ENCODE measurements around the gene CACNA2D2. TPM values are rescaled to one million over a fixed set of nuclear protein-coding genes. Genes with fewer than 3 reads are reported as not detected.

CACNA2D2 gene
- total RNA-seq, 1 experiment from 2014 or later = 0.04 TPM

DNA sequence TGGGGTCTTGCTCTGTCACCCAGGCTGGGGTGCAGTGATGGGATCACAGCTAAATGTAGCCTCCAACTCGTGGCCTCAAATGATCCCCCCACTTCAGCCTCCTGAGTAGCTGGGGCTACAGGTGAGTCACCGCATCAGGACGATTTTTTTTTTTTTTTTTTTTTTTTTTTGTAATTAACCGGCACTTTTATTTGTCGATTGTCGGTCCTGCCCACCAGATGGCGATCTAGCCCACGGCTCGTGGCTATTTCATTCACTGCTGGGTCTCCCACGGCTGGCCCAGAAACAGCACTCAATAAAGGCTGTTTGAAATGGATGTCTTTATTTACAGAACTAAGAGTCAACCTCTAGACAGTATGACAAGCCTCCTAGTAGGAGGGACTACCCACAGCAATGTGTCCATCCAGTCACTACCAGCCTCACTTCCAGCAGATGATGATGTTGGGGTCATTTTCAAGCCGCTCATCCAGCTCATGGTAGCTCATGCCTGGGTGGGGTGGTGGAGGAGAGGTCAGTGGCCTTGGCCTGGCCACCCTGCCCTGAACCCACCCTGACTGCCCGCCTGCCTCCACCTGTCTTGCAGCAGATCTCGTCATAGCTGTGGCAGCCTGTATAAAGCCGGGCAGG, 156.1 kb downstream of the CACNA2D2 start:
- DNase-seq (ENCODE audit: low spot score) = peak; percentile 61

DNA sequence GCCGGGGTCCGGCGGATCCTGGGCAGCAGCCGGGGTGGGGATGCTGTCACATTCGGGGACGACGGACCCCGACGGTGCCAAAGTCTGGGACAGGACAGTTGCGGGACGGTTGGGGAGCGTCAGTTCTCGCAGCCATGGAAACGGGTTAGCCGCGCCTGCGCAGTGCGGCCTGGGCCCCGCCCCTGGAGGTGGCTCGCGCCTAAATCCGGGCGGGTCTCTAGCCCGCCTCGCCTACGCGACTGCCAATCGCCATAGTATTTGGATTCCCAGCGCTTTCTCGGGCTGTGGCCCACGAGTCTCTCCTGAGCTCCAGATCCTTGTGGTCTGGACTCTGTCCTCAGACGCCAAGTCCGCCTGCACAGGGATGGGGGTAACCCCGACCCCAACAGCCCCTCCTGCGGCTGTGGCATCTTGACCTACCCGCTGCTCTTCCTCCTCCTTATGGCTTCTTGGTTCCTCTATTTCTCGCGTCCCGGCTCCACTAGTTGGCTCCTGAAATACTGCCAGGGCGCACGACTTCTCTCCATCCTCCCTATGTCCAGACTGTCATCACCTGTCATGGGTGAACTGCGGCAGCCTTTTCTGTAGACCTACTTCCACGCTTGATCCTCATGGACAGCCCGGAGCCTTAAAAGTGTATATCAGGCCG, 157.7 kb downstream of the CACNA2D2 start, which contains the start of gene ZMYND10:
Gene ZMYND10, minus strand, starts transcription at position 147 of the 649 bp plus-strand sequence. CDS start 153 bp downstream, outside the sequence.
- no peak for DNase-seq (ENCODE audit: low spot score)

DNA sequence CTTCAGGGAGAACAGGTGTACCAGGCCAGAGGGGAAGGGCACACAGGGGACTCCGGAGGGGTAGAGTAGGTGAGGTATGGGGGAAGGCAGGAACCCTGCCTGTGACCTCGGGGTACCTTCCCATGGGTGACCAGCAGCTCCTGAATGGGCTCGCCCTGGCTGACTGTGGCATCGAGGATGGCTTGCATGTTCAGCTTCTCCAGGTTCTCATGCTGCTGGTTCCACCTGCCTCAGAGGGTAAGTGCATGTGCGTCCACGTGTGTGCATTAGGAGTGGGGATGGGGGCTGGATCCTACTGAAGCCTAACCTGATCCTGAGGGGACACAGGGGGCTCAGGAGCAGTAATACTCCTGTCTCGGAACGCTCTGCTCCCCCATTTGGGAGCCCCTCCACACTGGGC, 158.4 kb downstream of the CACNA2D2 start:
- no peak for DNase-seq (ENCODE audit: low spot score)

DNA sequence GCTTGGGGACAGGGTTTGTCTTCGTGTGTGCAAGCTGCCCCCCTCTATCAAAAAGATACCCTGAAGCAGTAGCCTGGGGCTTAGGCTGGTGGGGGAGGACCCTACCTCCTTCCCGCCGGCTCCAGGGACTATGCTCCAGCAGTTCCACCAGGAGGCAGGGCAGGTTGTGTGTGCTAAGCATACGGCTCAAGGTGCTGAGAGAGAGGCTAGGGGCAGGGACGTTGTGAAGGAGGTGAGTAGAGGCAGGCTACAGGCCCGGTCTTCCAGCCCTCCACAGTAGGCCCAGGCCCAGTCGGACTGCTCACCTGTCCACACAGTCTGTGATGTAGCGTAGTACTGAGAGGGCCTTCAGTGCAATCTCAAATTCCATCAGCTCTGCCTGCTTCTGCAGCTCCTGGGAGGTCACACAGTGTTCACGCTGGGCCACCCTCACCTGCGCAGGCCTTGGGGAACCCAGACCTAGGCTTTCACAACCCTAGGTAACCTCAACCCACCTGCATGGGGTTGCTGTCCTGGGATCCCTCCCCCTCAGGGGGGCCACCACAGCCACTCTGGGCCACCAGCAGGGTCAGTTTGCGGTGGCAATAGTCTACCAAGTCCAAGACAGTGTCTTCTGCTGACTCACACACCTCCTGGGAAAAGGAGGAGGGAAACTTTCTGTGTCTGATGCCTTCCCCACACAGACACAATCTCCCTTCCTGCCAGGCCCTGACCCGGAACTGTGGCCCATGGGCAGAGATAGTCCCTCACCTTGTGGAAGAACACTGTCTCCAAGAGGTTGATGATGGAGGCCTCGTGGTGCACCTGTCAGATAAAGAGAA, 160.4 kb downstream of the CACNA2D2 start:
- DNase-seq (ENCODE audit: low spot score) = no peak

DNA sequence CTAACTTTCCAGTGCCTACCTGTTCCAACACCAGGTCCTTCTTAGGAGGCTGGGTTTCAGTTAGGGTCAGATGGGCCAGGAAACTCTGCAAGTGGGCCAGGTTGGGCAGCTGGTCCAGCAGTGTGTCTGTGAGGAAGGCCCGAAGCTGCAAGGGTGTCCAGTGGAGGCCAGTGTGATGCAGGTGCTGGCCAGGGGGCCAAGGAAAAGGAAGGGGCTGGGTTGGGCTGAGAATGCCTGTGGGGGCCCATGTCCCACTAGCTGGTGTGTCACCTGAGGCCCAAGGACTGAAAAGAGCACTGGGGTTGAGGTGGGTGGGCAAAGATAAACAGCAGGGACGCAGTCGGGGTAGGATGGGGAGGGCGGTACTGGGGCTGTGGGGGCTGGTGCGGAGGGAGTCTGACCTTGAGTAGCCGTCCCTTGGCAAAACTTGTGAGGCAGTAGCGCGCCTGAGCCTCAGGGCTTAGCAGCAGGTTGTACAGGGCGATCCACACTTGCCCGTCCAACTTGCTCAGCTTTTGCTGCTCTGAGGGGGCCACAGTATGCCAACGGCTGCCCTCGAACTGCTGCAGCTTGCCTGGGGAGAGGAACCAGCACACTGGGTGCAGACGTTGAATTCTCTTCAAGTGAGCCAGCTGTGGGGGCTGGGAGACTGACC, 161.3 kb downstream of the CACNA2D2 start:
- no peak for DNase-seq (ENCODE audit: low spot score)

DNA sequence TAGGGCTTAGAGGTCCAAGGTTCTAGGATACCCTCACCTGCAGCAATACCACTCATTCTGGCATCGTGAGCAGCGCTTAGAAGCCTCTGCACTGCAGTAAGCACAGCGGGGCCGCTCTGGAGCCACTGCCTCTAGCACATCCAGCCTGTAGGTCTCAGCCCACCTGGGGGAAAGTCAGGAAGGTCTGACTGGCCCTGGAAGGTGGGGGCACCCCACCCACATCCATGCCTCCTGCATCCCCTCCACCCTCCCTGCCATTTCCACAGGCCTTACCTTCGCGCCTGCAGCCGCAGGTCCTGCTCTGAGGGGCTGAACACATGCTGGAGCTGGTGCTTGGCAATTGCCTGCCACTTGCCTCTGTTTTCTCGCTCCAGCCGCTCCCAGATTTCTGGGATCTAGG, 161.9 kb downstream of the CACNA2D2 start:
- DNase-seq (ENCODE audit: low spot score) = no peak

DNA sequence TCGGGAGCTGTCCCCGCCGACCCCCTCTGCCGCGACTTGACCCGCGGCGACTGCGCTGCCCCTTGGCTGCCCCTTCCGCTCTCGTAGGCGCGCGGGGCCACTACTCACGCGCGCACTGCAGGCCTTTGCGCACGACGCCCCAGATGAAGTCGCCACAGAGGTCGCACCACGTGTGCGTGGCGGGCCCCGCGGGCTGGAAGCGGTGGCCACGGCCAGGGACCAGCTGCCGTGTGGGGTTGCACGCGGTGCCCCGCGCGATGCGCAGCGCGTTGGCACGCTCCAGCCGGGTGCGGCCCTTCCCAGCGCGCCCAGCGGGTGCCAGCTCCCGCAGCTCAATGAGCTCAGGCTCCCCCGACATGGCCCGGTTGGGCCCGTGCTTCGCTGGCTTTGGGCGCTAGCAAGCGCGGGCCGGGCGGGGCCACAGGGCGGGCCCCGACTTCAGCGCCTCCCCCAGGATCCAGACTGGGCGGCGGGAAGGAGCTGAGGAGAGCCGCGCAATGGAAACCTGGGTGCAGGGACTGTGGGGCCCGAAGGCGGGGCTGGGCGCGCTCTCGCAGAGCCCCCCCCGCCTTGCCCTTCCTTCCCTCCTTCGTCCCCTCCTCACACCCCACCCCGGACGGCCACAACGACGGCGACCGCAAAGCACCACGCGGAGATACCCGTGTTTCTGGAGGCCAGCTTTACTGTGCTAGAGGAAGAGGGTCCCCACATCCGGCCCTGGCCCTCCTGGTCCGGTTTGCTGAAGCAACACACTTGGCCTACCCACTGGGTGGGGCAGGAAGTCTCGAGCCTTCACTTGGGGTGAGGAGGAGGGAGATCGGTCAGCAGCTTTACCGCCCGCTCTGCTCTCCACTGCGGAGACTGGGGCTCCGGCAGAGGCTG, 162.7 kb downstream of the CACNA2D2 start, which contains the start of gene RASSF1:
Gene RASSF1, minus strand, starts transcription at position 389 of the 882 bp plus-strand sequence. Its CDS starts 31 bp downstream, at position 358.
- DNase-seq (ENCODE audit: low spot score) = no peak

DNA sequence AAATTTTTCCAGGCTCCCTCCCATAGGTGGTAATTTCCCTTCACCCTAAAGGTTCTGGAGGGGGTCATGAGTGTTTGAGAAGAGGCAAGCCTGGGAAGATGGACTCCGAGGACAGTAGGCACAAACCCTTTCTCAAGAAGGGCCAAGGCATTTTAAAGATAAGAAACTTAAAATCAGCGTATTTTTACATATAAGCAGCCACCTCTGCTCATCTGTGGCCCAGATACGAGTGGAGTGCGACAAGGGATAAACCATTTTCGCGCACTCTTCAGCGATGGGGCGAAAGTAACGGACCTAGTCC, 163.3 kb downstream of the CACNA2D2 start:
- no peak for DNase-seq (ENCODE audit: low spot score)

DNA sequence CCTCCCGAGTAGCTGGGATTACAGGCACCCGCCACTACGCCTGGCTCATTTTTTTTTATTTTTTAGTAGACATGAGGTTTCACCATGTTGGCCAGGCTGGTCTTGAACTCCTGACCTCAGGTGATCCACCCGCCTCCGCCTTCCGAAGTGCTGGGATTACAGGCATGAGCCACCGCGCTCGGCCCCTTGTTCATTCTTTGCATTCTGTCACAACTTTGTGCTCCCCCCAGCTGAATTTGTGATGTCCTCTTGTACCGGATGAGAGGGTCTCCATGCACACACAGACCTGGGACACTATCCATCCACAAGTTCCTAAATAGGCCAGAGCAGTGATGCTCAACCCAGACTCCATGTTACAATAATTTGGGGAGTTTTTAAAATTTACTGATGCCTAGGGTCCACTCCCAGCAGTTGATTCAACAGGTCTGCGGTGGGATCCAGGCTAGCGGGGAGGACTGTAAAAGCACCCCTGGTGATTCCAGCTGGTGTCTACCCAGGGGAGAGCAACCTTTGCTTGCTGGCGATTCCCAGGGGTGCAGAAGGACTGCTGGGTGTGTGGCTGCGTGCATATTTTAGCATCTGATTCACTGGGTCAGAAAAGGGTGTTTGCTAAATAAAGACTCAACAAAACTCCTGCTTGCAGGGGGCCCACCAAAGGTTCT, 163.8 kb downstream of the CACNA2D2 start:
- DNase-seq (ENCODE audit: low spot score) = no peak

DNA sequence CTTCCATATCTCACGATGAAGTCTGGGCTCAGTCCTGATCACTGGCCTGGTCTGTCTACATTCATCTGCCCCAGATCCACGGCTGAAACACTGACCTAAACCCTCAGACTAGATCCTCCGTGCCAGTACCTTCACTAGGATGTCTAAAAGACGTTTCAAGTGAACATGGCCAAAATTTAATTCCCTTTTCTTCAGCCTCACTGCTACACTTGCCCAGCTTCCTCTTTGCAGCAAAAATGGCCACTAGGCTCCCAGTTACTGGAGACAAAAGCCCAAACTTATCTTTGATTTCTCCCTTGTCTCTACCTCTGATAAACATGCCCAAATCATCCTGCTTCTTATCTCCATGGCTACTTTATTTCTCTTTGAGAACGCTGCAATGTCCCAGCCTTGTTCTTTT, 164.5 kb downstream of the CACNA2D2 start:
- no peak for DNase-seq (ENCODE audit: low spot score)

DNA sequence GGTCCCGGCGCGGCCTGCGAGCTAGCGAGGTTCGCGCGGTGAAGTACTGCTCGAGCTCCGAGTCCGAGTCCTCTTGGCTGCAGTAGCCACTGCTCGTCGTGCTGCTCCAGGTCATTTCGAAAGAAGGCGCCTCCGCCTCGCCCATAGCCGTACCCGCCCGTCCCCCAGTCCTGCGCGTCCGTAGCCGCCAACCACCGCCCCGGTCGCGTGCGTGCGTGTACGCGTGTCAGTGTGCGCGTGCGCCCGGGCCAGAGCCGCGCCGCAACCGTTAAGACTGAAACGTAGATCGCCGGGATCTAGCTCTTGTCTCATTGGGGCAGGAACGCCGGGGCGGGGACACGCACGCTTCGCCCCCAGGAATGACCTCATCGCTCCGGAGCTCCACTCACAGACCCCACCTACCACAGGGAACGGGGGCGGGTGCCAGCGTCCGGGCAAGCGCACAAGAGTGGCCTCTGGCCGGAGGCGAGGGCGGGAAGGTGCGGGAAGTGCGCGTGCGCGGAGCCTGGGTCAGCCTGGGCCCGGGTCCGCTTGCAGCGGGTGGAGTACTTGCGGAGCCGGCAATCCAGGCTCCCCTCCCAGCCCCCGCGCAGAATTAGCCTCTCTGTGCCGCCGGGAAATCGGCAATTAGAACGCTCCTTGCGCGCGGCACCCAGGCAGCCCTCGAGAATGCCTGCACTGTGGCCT, 166.1 kb downstream of the CACNA2D2 start:
- peak; percentile 97 for DNase-seq (ENCODE audit: low spot score)

DNA sequence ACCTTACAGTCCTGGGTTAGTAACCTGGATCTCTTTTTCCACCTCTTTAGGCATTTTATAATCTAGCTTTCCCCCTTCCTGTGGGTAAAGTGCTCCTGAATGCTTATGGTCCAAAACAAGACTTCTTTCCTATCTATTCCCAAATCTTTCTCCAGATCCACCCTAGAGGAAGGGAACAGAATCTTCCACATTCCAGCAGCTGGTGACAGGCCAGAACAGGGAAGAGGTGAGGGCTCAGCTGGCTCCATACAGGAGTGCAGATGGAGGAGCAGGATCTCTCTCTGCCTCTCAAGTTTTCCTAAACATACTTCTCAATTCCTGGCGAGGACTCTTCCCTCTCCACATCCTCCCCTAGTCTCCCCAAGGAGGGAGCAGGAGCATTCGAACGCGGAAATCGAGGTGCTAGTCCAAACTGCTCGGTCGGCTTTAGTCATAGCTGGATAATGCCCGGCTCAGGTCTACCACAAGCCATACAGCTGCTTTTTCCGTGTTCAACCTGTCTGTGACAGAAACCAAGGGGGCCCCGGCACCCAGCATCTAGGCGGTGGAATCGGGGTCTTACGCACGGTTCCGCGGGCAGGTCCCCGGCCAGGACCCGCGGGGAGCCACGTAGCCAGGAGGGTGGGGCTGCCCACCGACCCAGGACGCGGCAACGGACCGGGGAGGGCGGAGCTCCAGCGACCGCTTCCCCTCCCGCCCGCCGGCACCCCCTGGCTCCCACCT, 166.8 kb downstream of the CACNA2D2 start:
- no peak for DNase-seq (ENCODE audit: low spot score)

DNA sequence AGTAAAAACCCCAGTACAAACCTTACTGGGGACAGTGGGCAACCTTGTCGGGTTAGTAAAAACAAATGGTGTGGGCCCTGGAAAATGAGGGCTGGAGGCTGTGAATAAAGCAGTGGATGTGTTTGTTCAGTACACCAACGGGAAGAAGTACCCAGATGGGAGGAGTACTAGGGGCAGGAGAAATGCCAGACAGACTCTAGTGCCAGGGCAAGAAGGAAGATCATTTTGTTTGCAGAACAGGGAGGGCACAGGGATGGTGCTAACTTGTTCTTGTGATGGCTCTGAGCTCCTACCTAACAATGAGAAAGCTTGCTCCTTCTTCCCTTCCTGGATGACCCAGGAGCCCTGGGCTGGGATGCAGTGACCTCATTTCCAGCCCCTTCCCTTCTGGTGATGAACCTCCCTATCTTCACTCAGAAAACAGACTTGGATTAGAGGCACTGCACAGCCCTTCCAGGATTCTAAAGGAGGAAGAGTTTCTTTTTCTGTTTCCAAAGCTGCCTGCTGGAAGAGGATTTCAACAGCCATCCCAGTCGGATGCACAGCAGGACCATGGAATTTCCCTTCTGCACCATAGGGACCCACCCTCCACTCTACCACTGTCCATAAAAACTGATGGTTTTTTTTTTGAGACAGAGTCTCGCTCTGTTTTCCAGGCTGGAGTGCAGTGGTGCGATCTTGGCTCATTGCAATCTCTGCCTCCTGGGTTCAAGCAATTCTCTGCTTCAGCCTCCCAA, 168.9 kb downstream of the CACNA2D2 start:
- no peak for DNase-seq (ENCODE audit: low spot score)

DNA sequence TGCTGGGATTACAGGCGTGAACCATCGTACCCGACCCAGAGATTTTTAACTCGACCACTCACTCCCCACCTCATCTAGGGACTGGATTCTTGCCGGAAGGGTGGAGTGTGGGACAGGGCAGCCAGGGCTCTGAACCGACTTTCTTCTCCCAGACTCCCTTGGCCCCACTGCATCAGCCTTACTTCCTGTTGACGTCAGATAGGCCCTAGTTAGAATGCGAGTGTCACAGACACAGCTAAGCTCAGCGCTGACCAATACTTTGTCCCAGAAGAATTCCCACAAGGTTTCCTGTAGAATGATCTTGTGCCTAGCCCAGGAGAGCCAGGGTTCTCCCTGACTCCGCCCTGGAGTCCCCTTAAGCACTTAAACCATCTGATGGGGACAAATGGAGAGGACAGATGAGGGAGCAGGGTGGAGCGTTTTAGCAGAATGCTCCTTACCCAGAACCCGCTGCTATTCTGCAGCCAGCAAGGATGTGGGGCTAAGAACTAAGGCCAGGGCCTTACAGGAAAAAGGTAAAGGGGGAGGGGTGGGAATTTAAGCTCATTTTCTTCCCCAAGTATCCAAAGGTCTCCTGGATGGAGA, 169.6 kb downstream of the CACNA2D2 start:
- no peak for DNase-seq (ENCODE audit: low spot score)

DNA sequence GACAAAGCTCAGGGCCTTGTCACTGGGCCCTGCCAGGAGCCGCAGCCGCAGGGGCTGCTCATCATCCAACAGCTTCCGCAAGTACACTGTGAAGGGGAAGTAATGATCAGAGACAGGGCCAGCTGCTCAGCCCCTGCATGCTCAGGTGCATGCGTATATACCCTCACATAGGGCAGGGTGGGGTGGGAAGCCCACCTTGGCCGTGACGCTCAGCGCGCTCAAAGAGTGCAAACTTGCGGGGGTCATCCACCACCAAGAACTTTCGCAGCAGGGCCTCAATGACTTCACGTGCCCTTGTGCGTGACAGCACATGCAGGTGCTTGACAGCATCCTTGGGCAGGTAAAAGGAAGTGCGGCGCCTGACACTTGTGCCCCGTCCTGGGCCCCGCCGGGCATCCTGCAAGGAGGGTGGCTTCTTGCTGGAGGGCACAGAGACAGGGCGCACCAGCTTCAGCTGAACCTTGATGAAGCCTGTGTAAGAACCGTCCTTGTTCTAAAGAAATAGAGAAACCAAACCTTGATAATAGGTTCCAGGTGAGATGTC, 172.0 kb downstream of the CACNA2D2 start:
- no peak for DNase-seq (ENCODE audit: low spot score)

DNA sequence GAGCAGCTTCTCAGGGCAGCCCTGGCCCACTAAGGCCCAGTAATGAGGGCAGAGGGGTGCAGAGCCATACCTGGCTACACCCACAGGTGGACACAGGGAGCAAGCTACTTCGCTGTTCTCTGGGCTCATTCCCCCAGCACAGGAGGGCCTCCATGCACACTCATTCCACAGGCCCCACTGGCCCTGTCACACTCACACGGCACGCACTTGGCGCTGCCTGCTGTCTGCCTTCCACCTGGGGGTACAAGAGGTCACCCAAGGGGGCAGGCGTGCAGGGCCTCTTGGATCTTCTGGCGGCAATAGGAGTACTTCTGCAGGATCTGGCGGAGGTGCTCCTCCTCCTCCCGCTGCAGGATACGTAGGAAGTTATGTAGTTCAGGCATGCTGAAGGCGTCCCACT, 173.1 kb downstream of the CACNA2D2 start:
- no peak for DNase-seq (ENCODE audit: low spot score)

DNA sequence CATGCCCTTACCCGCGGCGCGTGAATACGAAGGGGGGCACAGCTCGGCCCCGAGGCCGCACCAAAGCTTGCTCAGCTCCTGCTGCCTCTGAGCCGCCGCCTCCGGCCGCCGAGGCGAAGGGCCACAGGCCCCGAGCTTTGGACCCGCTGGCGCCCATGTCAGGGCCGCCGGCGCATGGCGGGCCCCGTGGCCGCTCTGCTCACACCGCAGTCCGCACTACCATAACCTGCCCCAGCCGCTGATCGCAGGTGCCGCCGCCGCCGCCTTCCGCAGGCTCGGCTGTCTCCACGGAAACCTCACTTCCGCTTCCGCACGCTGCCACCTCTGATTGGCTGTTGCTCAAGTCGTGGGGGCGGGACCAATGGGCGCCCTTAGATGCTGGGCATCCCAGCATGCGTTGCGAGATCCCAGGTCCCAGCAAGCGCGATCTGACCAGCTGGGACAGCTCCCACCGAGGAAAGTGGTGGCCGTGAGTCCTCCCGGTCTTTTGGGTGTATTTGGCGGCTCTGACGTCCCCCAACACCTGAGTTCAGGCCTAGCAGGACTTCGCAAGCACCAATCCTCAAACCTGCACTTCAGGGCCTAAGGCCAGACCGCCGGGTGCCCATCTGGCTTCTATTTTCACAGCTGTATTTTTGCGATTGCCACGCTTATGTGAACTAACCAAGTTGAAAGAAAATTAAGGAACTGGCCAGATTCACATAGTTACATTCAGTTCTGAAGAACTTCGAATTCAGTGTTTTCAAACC, 175.3 kb downstream of the CACNA2D2 start, which contains the start of gene TUSC2:
Gene TUSC2, minus strand, starts transcription at position 281 of the 749 bp plus-strand sequence. Its CDS starts 124 bp downstream, at position 157.
- DNase-seq (ENCODE audit: low spot score) = peak; percentile 91
